KBM-7 (cell line): ENCODE results near the gene KIAA0753.

Experiments used
- DNase-seq: peaks from one replicate; pipeline ENCODE4 v3.0.0-alpha.2; 2015
- in situ Hi-C: fragments of 300-500 bp; cut with MboI; formaldehyde crosslinking; loops from 2 replicates; pipeline ENCODE4 v1.14.3; 2020; ENCODE audit warnings: low sequenced_read_pairs, low pct_unique_long_range_greater_than_20kb, mixed read lengths

KIAA0753 gene

GRCh38 chr17:6558932-6559752 is 81.4 kb downstream of the KIAA0753 start:
- in situ Hi-C loops, result no loop called here
- DNase-seq, result no peak

- in situ Hi-C loops, result no loop called here
- DNase-seq, result no peak
Measured at GRCh38 chr17:6558276-6558675, 82.2 kb downstream of the KIAA0753 start.

GRCh38 chr17:6557040-6557438 is 83.5 kb downstream of the KIAA0753 start:
- in situ Hi-C loops, result no loop called here
- DNase-seq, result no peak

GRCh38 chr17:6556121-6557039 is 84.1 kb downstream of the KIAA0753 start, which contains the start of gene PITPNM3:
Gene PITPNM3 (minus strand): TSS chr17:6556555. CDS start chr17:6556406, 149 bp downstream.
- in situ Hi-C loops, result no loop called here
- no peak for DNase-seq

GRCh38 chr17:6555331-6556120 is 85.0 kb downstream of the KIAA0753 start:
- no peak for DNase-seq
- in situ Hi-C loops, result no loop called here

GRCh38 chr17:6554871-6555330 is 85.6 kb downstream of the KIAA0753 start:
- no peak for DNase-seq
- in situ Hi-C loops, result no loop called here

GRCh38 chr17:6554342-6554741 is 86.2 kb downstream of the KIAA0753 start:
- in situ Hi-C loops, result no loop called here
- DNase-seq, result no peak

- in situ Hi-C loops, result no loop called here
- DNase-seq, result no peak
Measured at GRCh38 chr17:6551869-6552531, 88.5 kb downstream of the KIAA0753 start.

GRCh38 chr17:6551356-6551755 is 89.2 kb downstream of the KIAA0753 start:
- no peak for DNase-seq

GRCh38 chr17:6549384-6550036 is 91.0 kb downstream of the KIAA0753 start:
- in situ Hi-C loops, result no loop called here
- DNase-seq, result no peak

More at GRCh38 chr17:6551356-6551755, 89.2 kb downstream of the KIAA0753 start:
- in situ Hi-C loops, result no loop called here

GRCh38 chr17:6548578-6549330 is 91.8 kb downstream of the KIAA0753 start:
- in situ Hi-C loops, result no loop called here
- no peak for DNase-seq

- in situ Hi-C loops, result no loop called here
- no peak for DNase-seq
Measured at GRCh38 chr17:6548034-6548433, 92.5 kb downstream of the KIAA0753 start.

- DNase-seq, result no peak
- in situ Hi-C loops, result no loop called here
Measured at GRCh38 chr17:6547336-6547735, 93.2 kb downstream of the KIAA0753 start.

- no peak for DNase-seq
Measured at GRCh38 chr17:6546069-6546718, 94.3 kb downstream of the KIAA0753 start.

GRCh38 chr17:6545291-6545690 is 95.2 kb downstream of the KIAA0753 start:
- no peak for DNase-seq

More at GRCh38 chr17:6546069-6546718, 94.3 kb downstream of the KIAA0753 start:
- in situ Hi-C loops, result no loop called here

GRCh38 chr17:6544011-6544370 is 96.5 kb downstream of the KIAA0753 start:
- in situ Hi-C loops, result no loop called here
- DNase-seq, result no peak

More at GRCh38 chr17:6545291-6545690, 95.2 kb downstream of the KIAA0753 start:
- in situ Hi-C loops, result no loop called here
